Uterus (tissue), 4 donors: Measurements from ENCODE around the gene A2M. TPM values are rescaled to one million over a fixed set of nuclear protein-coding genes. Genes with fewer than 3 reads are reported as not detected.

ENCODE experiments used
- DNase-seq, 2 donors: peaks; one replicate each; pipeline ENCODE4 v3.0.0-alpha.2; 2019 to 2020
- H3K27ac ChIP-seq, 2 donors: fragments of 200-600 bp; sonication (generic); 1 replicate in 1 of 2; 2 replicates in 1 of 2; pipeline ENCODE4 v1.5.1; 2016 to 2018
- H3K27me3 ChIP-seq, 2 donors: fragments of 200-600 bp; sonication (generic); one replicate each; pipeline ENCODE4 v1.5.1; 2018 to 2019; ENCODE audit warnings: control low read depth in 1 of 2
- H3K36me3 ChIP-seq, 2 donors: fragments of 200-600 bp; sonication (generic); one replicate each; pipeline ENCODE4 v1.5.1; 2019; ENCODE audit warnings: control low read depth in 1 of 2
- H3K4me1 ChIP-seq, 2 donors: fragments of 200-600 bp; sonication (generic); one replicate each; pipeline ENCODE4 v1.5.1; 2018 to 2019; ENCODE audit warnings: control low read depth in 1 of 2
- H3K4me3 ChIP-seq, 2 donors: fragments of 200-600 bp; sonication (generic); 1 replicate in 1 of 2; 2 replicates in 1 of 2; pipeline ENCODE4 v1.5.1; 2018 to 2019; ENCODE audit warnings: mild to moderate bottlenecking in 1 of 2
- H3K9me3 ChIP-seq, 2 donors: fragments of 200-600 bp; sonication (generic); one replicate each; pipeline ENCODE4 v1.5.1; 2019; ENCODE audit warnings: control low read depth in 1 of 2
- CTCF ChIP-seq, 4 experiments: fragments of 200-600 bp in 2 of 4; fragments of 450-650 bp in 2 of 4; sonication (generic) in 2 of 4; IDR thresholded peaks; one replicate each; pipeline ENCODE4 v1.5.1; 2016 to 2019; ENCODE audit warnings: antibody characterized with exemption in 4 of 4, mild to moderate bottlenecking in 2 of 4, moderate library complexity in 1 of 4
- POLR2A ChIP-seq, 2 donors: fragments of 450-650 bp; IDR thresholded peaks; one replicate each; pipeline ENCODE4 v1.6.1; 2016; ENCODE audit warnings: antibody characterized with exemption in 2 of 2, mild to moderate bottlenecking in 1 of 2, moderate library complexity in 1 of 2
- intact Hi-C: fragments of 100-400 bp; cut with DNase I; formaldehyde crosslinking; loops from one replicate; pipeline ENCODE4 v1.15.1; 2023; ENCODE audit warnings: low total_unique reads
- total RNA-seq, 4 donors: library from RNA; depleted of rRNA in 3 of 4; stranded (reverse); fragments of >200 nt in 3 of 4; gene quantifications; one replicate each; pipeline versions ENCODE4 v1.1.0 to v1.2.4, GENCODE V29; 2014 to 2023
- donor health status: DM: yes; HTN: yes; CAD: no.

The A2M gene
- total RNA-seq, 4 donors from 2014 or later, result 305 to 1,063 (median 353) TPM

- no peaks in the 10 kb centered on the region for H3K36me3 ChIP-seq
Measured at GRCh38 chr12:9087087-9087835, 28.5 kb downstream of the A2M start.

DNA sequence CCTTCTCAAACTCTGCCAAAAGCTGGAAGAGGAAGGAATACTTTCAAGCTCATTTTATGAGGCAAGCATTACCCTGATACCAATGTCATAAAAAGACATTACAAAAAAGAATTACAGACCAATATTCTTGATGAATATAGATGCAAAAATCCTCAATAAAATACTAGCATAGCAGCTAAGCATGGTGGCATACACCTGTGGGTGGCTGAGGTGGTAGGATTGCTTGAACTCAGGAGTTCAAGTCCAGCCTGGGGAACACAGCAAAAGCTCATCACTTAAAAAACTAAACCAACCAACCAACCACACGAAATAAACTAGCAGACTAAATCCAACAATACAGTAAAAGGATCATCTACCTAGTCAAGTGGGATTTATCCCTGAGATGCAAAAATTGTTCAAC lies 29.6 kb downstream of the A2M start:
- H3K4me3 ChIP-seq, result no peak overlapping the region

More at GRCh38 chr12:9087087-9087835, 28.5 kb downstream of the A2M start:
- intact Hi-C loops, result no loop called here
- Histone ChIP-seq H3K4me3 (no peak overlapping the region), H3K27ac (no peak overlapping the region), H3K4me1 (no peaks in the 10 kb centered on the region), H3K9me3 (peaks cover 0 to 13% of the 10 kb centered on the region in 2 donors), H3K27me3 (no peaks in the 10 kb centered on the region)
- DNase-seq, result no peak
- no peak for TF ChIP-seq POLR2A (IDR thresholded peaks at IDR 0.05)
- no peak for TF ChIP-seq CTCF (IDR thresholded peaks at IDR 0.05)

DNA sequence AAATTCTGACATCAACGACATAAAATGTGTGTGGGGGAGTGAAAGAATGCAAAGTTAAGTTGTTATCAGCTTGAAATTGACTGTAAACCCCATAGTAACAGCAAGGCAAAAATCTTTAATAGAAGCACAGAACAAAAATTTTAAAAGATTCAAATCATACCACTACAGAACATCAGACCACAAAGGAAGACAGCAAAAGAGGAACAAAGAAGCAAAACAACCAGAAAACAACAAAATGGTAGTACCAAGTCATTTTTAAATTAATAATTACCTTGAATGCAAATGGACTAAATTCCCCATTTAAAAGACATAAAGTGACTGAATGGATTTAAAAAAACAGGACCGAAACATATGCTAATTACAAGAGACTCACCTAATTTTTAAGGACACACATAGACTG lies 31.3 kb downstream of the A2M start:
- no peak for DNase-seq
- H3K27me3 ChIP-seq, result no peaks in the 10 kb centered on the region
- no peaks in the 10 kb centered on the region for H3K36me3 ChIP-seq
- H3K4me1 ChIP-seq, result no peaks in the 10 kb centered on the region
- H3K9me3 ChIP-seq, result peaks cover 0 to 13% of the 10 kb centered on the region in 2 donors
- H3K27ac ChIP-seq, result no peak overlapping the region
- no peak overlapping the region for H3K4me3 ChIP-seq
- intact Hi-C loops, result no loop called here
- TF ChIP-seq CTCF (IDR thresholded peaks at IDR 0.05) (no peak), POLR2A (IDR thresholded peaks at IDR 0.05) (no peak)

More for the DNA sequence above, 29.6 kb downstream of the A2M start:
- no peaks in the 10 kb centered on the region for H3K4me1 ChIP-seq
- no peak for TF ChIP-seq CTCF (IDR thresholded peaks at IDR 0.05)
- TF ChIP-seq POLR2A (IDR thresholded peaks at IDR 0.05), result no peak
- no peak for DNase-seq
- H3K27ac ChIP-seq, result no peak overlapping the region
- intact Hi-C loops, result no loop called here
- H3K9me3 ChIP-seq, result peaks cover 0 to 13% of the 10 kb centered on the region in 2 donors
- no peaks in the 10 kb centered on the region for H3K36me3 ChIP-seq
- no peaks in the 10 kb centered on the region for H3K27me3 ChIP-seq

- no peak for TF ChIP-seq CTCF (IDR thresholded peaks at IDR 0.05)
- no peak for TF ChIP-seq POLR2A (IDR thresholded peaks at IDR 0.05)
- Histone ChIP-seq H3K4me3 (no peak overlapping the region), H3K4me1 (no peaks in the 10 kb centered on the region), H3K36me3 (no peaks in the 10 kb centered on the region), H3K27me3 (no peaks in the 10 kb centered on the region), H3K27ac (no peak overlapping the region), H3K9me3 (peaks cover 0 to 13% of the 10 kb centered on the region in 2 donors)
- no peak for DNase-seq
- intact Hi-C loops, result no loop called here
Measured at GRCh38 chr12:9083793-9084192, 31.9 kb downstream of the A2M start.

- no peaks in the 10 kb centered on the region for H3K4me1 ChIP-seq
- H3K27ac ChIP-seq, result no peak overlapping the region
- intact Hi-C loops, result no loop called here
- H3K4me3 ChIP-seq, result no peak overlapping the region
- H3K36me3 ChIP-seq, result no peaks in the 10 kb centered on the region
- no peak for TF ChIP-seq CTCF (IDR thresholded peaks at IDR 0.05)
- TF ChIP-seq POLR2A (IDR thresholded peaks at IDR 0.05), result no peak
- no peaks in the 10 kb centered on the region for H3K27me3 ChIP-seq
- DNase-seq, result no peak
- H3K9me3 ChIP-seq, result peaks cover 0 to 13% of the 10 kb centered on the region in 2 donors
Measured at GRCh38 chr12:9081667-9082427, 33.9 kb downstream of the A2M start.
